ENCODE data around the gene NPPC. TPM values are rescaled to one million over a fixed set of nuclear protein-coding genes. Genes with fewer than 3 reads are reported as not detected.

NPPC gene
- total and polyA plus RNA-seq, 2 of the 8 experiments (the other 6 are each of a cell fraction or from before 2014, with no cell fraction given) = 1.3 to 4.7 TPM

- Histone ChIP-seq H3K18ac (ENCODE audit: extremely low read depth, low read length) (no peak overlapping the region), H2BK120ac (replicated peaks; ENCODE audit: low read depth, low read length) (no peak overlapping the region), H2BK12ac (ENCODE audit: low read depth, low read length) (no peak overlapping the region), H3K27ac (ENCODE audit: low read depth, low read length) (no peak overlapping the region), H2BK15ac (ENCODE audit: low read length) (no peak overlapping the region), H3K14ac (ENCODE audit: insufficient read length) (no peak overlapping the region), H3K4me3 (ENCODE audit: extremely low read depth in 1 of 4, insufficient read depth in 2 of 4, low read depth in 3 of 4, low read length in 4 of 4) (no peak overlapping the region), H4K8ac (ENCODE audit: extremely low read depth, insufficient read depth, low read length) (no peak overlapping the region), H3K4ac (replicated peaks; ENCODE audit: insufficient read length, low read depth, low read length) (no peak overlapping the region), H2AK5ac (ENCODE audit: low read depth, low read length) (no peak overlapping the region), H2BK5ac (ENCODE audit: low read depth, low read length) (no peak overlapping the region), H3K9ac (replicated peaks in 1 of 4; ENCODE audit: extremely low read depth in 1 of 4, low read depth in 3 of 4, low read length in 3 of 4) (no peak overlapping the region), H4K20me1 (replicated peaks in 1 of 2; ENCODE audit: control insufficient read depth in 1 of 2, insufficient read depth in 2 of 2, low read length in 2 of 2) (peaks cover 0 to 2% of the 10 kb centered on the region in 2 experiments), H4K91ac (replicated peaks; ENCODE audit: insufficient read length, low read length) (no peak overlapping the region), H2BK20ac (ENCODE audit: low read length) (no peak overlapping the region), H3K79me1 (ENCODE audit: low read depth, low read length) (no peaks in the 10 kb centered on the region), H4K5ac (ENCODE audit: insufficient read length, low read depth, low read length) (no peak overlapping the region), H3K4me1 (replicated peaks in 1 of 4; ENCODE audit: control insufficient read depth in 3 of 4, insufficient read depth in 4 of 4, low read length in 3 of 4) (peaks cover 3 to 20% (median 13%) of the 10 kb centered on the region in 4 experiments), H3K27me3 (replicated peaks in 1 of 4; ENCODE audit: control insufficient read depth in 3 of 4, extremely low read depth in 1 of 4, insufficient read depth in 3 of 4, low read length in 3 of 4) (peaks cover 24 to 42% (median 36%) of the 10 kb centered on the region in 4 experiments), H2AFZ (ENCODE audit: low read length) (no peak overlapping the region), H3K36me3 (ENCODE audit: control insufficient read depth in 2 of 4, insufficient read depth in 4 of 4, low read length in 3 of 4) (no peaks in the 10 kb centered on the region), H3K9me3 (ENCODE audit: insufficient read depth in 2 of 2, low read depth in 1 of 2, low read length in 1 of 2) (no peaks in the 10 kb centered on the region), H3K56ac (replicated peaks; ENCODE audit: insufficient read length, low read depth, low read length) (no peak overlapping the region), H3K4me2 (ENCODE audit: insufficient read depth in 1 of 2, low read depth in 2 of 2, low read length in 2 of 2) (no peak overlapping the region), H3K79me2 (ENCODE audit: control insufficient read depth in 1 of 2, insufficient read depth in 2 of 2, low read length in 2 of 2) (no peaks in the 10 kb centered on the region), H3K23ac (ENCODE audit: insufficient read length) (no peak overlapping the region), H3K23me2 (ENCODE audit: low read depth, low read length) (peaks cover 20% of the 10 kb centered on the region)
- DNase-seq (ENCODE audit: low read depth in 1 of 2, low spot score in 2 of 2) (no peak), FAIRE-seq (no peak)
- WGBS, 2 experiments (ENCODE audit: extremely low coverage in 1 of 2, insufficient coverage in 1 of 2, insufficient read length in 1 of 2, insufficient replicate concordance in 2 of 2, low coverage in 1 of 2, low lambda C conversion rate in 2 of 2, missing lambda C conversion rate in 1 of 2) = 85% methylated on average over 3 of the region's 3 CpGs; no CpG with 5 or more reads in 1 of the 2 experiments
- ChIA-PET POLR2A (ENCODE audit: partially characterized antibody) (no interaction called here), CTCF (ENCODE audit: partially characterized antibody) (interaction anchor here (0.7 to 17.2 kb wide), 8 partner anchors 12 to 403 kb away, joined by 3 to 220 read pairs (median 10); no protein-coding TSS in a partner anchor)
- no peak for TF ChIP-seq CREB1 (IDR thresholded peaks at IDR 0.05)
- no peak for TF ChIP-seq CBX5 (IDR thresholded peaks at IDR 0.05; ENCODE audit: low read depth, low read length)
- no peak for TF ChIP-seq BCL11A (IDR thresholded peaks at IDR 0.05; ENCODE audit: low read depth in 2 of 2, low read length in 2 of 2)
- TF ChIP-seq SIX5 (IDR thresholded peaks at IDR 0.05; ENCODE audit: low read depth, low read length) = no peak
- no peak for TF ChIP-seq SP4 (IDR thresholded peaks at IDR 0.05; ENCODE audit: low read length)
- no peak for TF ChIP-seq NRF1 (IDR thresholded peaks at IDR 0.05; ENCODE audit: low read depth, low read length)
- no peak for TF ChIP-seq SUZ12 (IDR thresholded peaks at IDR 0.05; ENCODE audit: low read length)
- TF ChIP-seq CTCF (IDR thresholded peaks at IDR 0.05; ENCODE audit: control extremely low read depth in 1 of 3, insufficient read depth in 1 of 3, low read depth in 1 of 3, low read length in 3 of 3) = no peak
- no peak for TF ChIP-seq HDAC6 (IDR thresholded peaks at IDR 0.05; ENCODE audit: low read depth, low read length)
- TF ChIP-seq POLR2A (IDR thresholded peaks at IDR 0.05; ENCODE audit: control extremely low read depth in 1 of 2, low read depth in 2 of 2, low read length in 2 of 2) = no peak
- no peak for TF ChIP-seq JUN (IDR thresholded peaks at IDR 0.05; ENCODE audit: low read depth, low read length)
- TF ChIP-seq JUND (IDR thresholded peaks at IDR 0.05; ENCODE audit: low read length) = no peak
- TF ChIP-seq EP300 (IDR thresholded peaks at IDR 0.05; ENCODE audit: borderline replicate concordance in 1 of 2, low read depth in 2 of 2, low read length in 2 of 2) = no peak
These were observed 3.2 kb downstream of the NPPC start for GRCh38 chr2:231923010-231923344.

Measured in H1 (cell line).